ENCODE measurements around the gene MRPL4. TPM values are rescaled to one million over a fixed set of nuclear protein-coding genes. Genes with fewer than 3 reads are reported as not detected.

Gene MRPL4
- polyA plus RNA-seq, 1 of the 3 experiments (the other 2 are of a cell fraction) = 110 TPM

DNA sequence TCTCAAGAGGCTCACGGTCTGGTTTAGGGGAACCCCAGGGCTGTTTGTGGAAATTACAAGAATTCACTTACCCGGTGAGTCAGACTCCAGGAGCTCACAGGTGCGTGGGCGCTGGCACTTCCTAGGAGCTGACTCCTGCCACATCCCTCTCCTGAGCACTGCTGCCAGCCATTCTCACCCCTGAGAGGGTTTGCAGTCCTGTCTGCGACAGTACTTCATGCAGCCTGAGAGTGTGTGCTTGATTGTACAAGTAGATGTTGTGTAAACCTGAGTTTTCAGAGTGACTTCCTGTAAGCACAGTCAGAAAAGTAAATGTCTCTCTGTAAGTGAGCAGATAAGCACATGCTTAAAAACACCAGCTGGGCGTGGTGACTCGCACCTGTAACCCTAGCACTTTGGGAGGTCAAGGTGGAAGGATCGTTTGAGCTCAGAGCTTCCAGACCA, 8.1 kb downstream of the MRPL4 start (continued):
- TF ChIP-seq, protein P1, sequence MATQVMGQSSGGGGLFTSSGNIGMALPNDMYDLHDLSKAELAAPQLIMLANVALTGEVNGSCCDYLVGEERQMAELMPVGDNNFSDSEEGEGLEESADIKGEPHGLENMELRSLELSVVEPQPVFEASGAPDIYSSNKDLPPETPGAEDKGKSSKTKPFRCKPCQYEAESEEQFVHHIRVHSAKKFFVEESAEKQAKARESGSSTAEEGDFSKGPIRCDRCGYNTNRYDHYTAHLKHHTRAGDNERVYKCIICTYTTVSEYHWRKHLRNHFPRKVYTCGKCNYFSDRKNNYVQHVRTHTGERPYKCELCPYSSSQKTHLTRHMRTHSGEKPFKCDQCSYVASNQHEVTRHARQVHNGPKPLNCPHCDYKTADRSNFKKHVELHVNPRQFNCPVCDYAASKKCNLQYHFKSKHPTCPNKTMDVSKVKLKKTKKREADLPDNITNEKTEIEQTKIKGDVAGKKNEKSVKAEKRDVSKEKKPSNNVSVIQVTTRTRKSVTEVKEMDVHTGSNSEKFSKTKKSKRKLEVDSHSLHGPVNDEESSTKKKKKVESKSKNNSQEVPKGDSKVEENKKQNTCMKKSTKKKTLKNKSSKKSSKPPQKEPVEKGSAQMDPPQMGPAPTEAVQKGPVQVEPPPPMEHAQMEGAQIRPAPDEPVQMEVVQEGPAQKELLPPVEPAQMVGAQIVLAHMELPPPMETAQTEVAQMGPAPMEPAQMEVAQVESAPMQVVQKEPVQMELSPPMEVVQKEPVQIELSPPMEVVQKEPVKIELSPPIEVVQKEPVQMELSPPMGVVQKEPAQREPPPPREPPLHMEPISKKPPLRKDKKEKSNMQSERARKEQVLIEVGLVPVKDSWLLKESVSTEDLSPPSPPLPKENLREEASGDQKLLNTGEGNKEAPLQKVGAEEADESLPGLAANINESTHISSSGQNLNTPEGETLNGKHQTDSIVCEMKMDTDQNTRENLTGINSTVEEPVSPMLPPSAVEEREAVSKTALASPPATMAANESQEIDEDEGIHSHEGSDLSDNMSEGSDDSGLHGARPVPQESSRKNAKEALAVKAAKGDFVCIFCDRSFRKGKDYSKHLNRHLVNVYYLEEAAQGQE (IDR thresholded peaks at IDR 0.05; ENCODE audit: low read depth, low read length) = no peak
- TF ChIP-seq FOXJ3 (CRISPR knock-in tag; IDR thresholded peaks at IDR 0.05) (no peak), TAF1 (IDR thresholded peaks at IDR 0.05; ENCODE audit: borderline replicate concordance, low read depth, low read length) (no peak), SIN3A (IDR thresholded peaks at IDR 0.05; ENCODE audit: borderline replicate concordance, low read depth, low read length) (no peak)

DNA sequence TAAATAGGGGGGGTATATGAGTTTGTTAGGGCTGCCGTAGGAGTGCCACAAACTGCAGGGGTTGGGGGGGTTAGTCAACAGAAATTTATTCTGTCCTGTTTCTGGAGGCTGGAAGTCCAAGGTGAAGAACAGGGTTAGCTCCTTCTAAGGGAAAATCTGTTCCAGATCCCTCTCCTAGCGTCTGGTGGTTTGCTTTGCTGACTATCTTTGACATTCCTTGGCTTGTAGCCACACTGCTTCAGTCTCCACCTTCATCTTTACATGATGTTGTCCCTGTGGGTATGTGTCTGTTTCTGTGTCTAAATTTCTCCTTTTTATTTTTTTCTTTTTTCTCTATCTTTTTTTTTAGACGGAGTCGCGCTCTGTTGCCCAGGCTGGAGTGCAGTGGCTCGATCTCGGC, 10.8 kb downstream of the MRPL4 start:
- ChIA-PET POLR2A (no interaction called here), CTCF (interaction anchor here (0.7 to 17.2 kb wide), 3 partner anchors 8 to 153 kb away, joined by 3 to 596 read pairs (median 4); partner anchors contain the start of genes ICAM1 and TYK2)
- Histone ChIP-seq H3K27me3 (ENCODE audit: insufficient read depth) (no peaks in the 10 kb centered on the region), H3K79me2 (ENCODE audit: insufficient read depth) (no peaks in the 10 kb centered on the region), H3K4me1 (ENCODE audit: control insufficient read depth in 1 of 2, insufficient read depth in 2 of 2, low read depth in 1 of 2, low read length in 1 of 2) (no peaks in the 10 kb centered on the region; a peak in 1 of 4 replicates), H3K9ac (no peak overlapping the region), H3K36me3 (replicated peaks in 1 of 2; ENCODE audit: control insufficient read depth in 1 of 2, insufficient read depth in 2 of 2, low read length in 1 of 2) (peaks cover 6 to 7% of the 10 kb centered on the region in 2 experiments), H3K9me2 (no peaks in the 10 kb centered on the region), H3F3A (replicated peaks; ENCODE audit: insufficient read depth) (peaks cover 10% of the 10 kb centered on the region), H3K4me3 (ENCODE audit: low read depth in 2 of 2, low read length in 1 of 2) (no peak overlapping the region), H3K9me3 (no peaks in the 10 kb centered on the region), H4K20me1 (ENCODE audit: insufficient read depth) (no peaks in the 10 kb centered on the region), H3K4me2 (no peak overlapping the region), H2AFZ (ENCODE audit: low read depth) (no peak overlapping the region), H3K27ac (ENCODE audit: low read depth in 2 of 2, low read length in 1 of 2) (no peak overlapping the region)
- TF ChIP-seq TCF12 (IDR thresholded peaks at IDR 0.05) (0 out of 2 replicates have a peak, but pooled peaks have one; percentile 7), FOXJ3 (CRISPR knock-in tag; IDR thresholded peaks at IDR 0.05) (no peak)
- 68% methylated on average over 7 of the region's 7 CpGs for WGBS (ENCODE audit: low lambda C conversion rate)
- no peak for DNase-seq

DNA sequence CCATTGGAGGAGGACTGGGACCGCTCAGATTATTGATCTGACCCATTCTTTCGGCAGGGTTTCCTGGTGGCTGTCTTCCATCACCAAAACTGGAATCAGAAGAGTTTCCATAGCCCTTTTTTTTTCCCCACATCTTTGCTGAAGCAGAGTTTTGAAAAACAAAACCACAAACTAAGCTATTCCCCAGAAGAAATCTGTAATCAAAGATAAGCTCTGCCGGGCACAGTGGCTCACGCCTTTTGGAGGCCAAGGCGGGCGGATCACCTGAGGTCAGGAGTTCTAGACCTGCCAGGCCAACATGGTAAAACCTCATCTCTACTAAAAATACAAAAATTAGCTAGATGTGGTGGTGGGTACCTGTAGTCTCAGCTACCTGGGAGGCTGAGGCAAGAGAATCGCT, 14.7 kb downstream of the MRPL4 start:
- Histone ChIP-seq H3K27ac (ENCODE audit: low read depth in 2 of 2, low read length in 1 of 2) (no peak overlapping the region), H3K36me3 (replicated peaks in 1 of 2; ENCODE audit: control insufficient read depth in 1 of 2, insufficient read depth in 2 of 2, low read length in 1 of 2) (no peaks in the 10 kb centered on the region), H4K20me1 (ENCODE audit: insufficient read depth) (no peaks in the 10 kb centered on the region), H3K9me3 (no peaks in the 10 kb centered on the region), H3K4me3 (ENCODE audit: low read depth in 2 of 2, low read length in 1 of 2) (no peak overlapping the region), H3K4me1 (ENCODE audit: control insufficient read depth in 1 of 2, insufficient read depth in 2 of 2, low read depth in 1 of 2, low read length in 1 of 2) (peaks cover 0 to 4% of the 10 kb centered on the region in 2 experiments; a peak in 2 of 4 replicates), H2AFZ (ENCODE audit: low read depth) (no peak overlapping the region), H3K79me2 (ENCODE audit: insufficient read depth) (no peaks in the 10 kb centered on the region), H3K9ac (no peak overlapping the region), H3K4me2 (no peak overlapping the region), H3K27me3 (ENCODE audit: insufficient read depth) (no peaks in the 10 kb centered on the region), H3K9me2 (no peaks in the 10 kb centered on the region), H3F3A (replicated peaks; ENCODE audit: insufficient read depth) (peaks cover 2% of the 10 kb centered on the region)
- no peak for DNase-seq
- CTCF ChIA-PET = interaction anchor here (6.3 to 17.2 kb wide), 3 partner anchors 8 to 117 kb away, joined by 65 to 596 read pairs (median 81); partner anchors contain the start of genes ICAM4, ICAM5 and TYK2
- POLR2A ChIA-PET = no interaction called here
- 92% methylated on average over 7 of the region's 7 CpGs for WGBS (ENCODE audit: low lambda C conversion rate)
- TF ChIP-seq FOSL2 (IDR thresholded peaks at IDR 0.05; ENCODE audit: borderline replicate concordance, low read depth) = no peak
- TF ChIP-seq GATA2 (CRISPR knock-in tag; IDR thresholded peaks at IDR 0.05) = no peak
- no peak for TF ChIP-seq RCOR1 (IDR thresholded peaks at IDR 0.05; ENCODE audit: low read length)
- TF ChIP-seq, protein P2, sequence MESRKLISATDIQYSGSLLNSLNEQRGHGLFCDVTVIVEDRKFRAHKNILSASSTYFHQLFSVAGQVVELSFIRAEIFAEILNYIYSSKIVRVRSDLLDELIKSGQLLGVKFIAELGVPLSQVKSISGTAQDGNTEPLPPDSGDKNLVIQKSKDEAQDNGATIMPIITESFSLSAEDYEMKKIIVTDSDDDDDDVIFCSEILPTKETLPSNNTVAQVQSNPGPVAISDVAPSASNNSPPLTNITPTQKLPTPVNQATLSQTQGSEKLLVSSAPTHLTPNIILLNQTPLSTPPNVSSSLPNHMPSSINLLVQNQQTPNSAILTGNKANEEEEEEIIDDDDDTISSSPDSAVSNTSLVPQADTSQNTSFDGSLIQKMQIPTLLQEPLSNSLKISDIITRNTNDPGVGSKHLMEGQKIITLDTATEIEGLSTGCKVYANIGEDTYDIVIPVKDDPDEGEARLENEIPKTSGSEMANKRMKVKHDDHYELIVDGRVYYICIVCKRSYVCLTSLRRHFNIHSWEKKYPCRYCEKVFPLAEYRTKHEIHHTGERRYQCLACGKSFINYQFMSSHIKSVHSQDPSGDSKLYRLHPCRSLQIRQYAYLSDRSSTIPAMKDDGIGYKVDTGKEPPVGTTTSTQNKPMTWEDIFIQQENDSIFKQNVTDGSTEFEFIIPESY (IDR thresholded peaks at IDR 0.05; ENCODE audit: borderline replicate concordance, low read depth) = no peak
- no peak for TF ChIP-seq NFIC (IDR thresholded peaks at IDR 0.05; ENCODE audit: borderline replicate concordance)
- TF ChIP-seq RAD21 (IDR thresholded peaks at IDR 0.05; ENCODE audit: low read length) = no peak
- TF ChIP-seq CHD2 (IDR thresholded peaks at IDR 0.05; ENCODE audit: low read length, partially characterized antibody) = no peak
- TF ChIP-seq, protein P3, sequence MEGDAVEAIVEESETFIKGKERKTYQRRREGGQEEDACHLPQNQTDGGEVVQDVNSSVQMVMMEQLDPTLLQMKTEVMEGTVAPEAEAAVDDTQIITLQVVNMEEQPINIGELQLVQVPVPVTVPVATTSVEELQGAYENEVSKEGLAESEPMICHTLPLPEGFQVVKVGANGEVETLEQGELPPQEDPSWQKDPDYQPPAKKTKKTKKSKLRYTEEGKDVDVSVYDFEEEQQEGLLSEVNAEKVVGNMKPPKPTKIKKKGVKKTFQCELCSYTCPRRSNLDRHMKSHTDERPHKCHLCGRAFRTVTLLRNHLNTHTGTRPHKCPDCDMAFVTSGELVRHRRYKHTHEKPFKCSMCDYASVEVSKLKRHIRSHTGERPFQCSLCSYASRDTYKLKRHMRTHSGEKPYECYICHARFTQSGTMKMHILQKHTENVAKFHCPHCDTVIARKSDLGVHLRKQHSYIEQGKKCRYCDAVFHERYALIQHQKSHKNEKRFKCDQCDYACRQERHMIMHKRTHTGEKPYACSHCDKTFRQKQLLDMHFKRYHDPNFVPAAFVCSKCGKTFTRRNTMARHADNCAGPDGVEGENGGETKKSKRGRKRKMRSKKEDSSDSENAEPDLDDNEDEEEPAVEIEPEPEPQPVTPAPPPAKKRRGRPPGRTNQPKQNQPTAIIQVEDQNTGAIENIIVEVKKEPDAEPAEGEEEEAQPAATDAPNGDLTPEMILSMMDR (IDR thresholded peaks at IDR 0.05) = no peak
- TF ChIP-seq, protein P4, sequence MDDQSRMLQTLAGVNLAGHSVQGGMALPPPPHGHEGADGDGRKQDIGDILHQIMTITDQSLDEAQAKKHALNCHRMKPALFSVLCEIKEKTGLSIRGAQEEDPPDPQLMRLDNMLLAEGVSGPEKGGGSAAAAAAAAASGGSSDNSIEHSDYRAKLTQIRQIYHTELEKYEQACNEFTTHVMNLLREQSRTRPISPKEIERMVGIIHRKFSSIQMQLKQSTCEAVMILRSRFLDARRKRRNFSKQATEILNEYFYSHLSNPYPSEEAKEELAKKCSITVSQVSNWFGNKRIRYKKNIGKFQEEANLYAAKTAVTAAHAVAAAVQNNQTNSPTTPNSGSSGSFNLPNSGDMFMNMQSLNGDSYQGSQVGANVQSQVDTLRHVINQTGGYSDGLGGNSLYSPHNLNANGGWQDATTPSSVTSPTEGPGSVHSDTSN (IDR thresholded peaks at IDR 0.05) = no peak
- TF ChIP-seq TEAD4 (IDR thresholded peaks at IDR 0.05; ENCODE audit: borderline replicate concordance, insufficient read depth) = no peak
- TF ChIP-seq EZH2phosphoT487 (IDR thresholded peaks at IDR 0.05; ENCODE audit: borderline replicate concordance, low read depth) = no peak
